Smooth muscle cell (in vitro differentiated cells): Measurements from ENCODE around the gene SLC25A29. TPM values are rescaled to one million over a fixed set of nuclear protein-coding genes. Genes with fewer than 3 reads are reported as not detected.

Experiments used
- DNase-seq: peaks from one replicate; lab custom pipeline; 2025; ENCODE audit not compliant: unreplicated experiment; lab: John Stamatoyannopoulos, UW
- H2AFZ ChIP-seq: fragments of 200-600 bp; sonication (generic); 2 replicates; pipeline ENCODE4 v1.6.0; 2016; ENCODE audit warnings: antibody characterized with exemption, low read depth, mild to moderate bottlenecking
- H3F3A ChIP-seq: fragments of 200-600 bp; sonication (generic); 2 replicates; pipeline ENCODE4 v1.6.0; 2017; ENCODE audit warnings: antibody characterized with exemption, low read depth
- H3K27ac ChIP-seq: fragments of 200-600 bp; sonication (generic); 2 replicates; pipeline ENCODE4 v1.5.1; 2016; ENCODE audit warnings: low read depth, mild to moderate bottlenecking
- H3K27me3 ChIP-seq: fragments of 200-600 bp; sonication (generic); 2 replicates; pipeline ENCODE4 v1.6.1; 2016; ENCODE audit warnings: low read depth, mild to moderate bottlenecking
- H3K36me3 ChIP-seq: fragments of 200-600 bp; sonication (generic); 2 replicates; pipeline ENCODE4 v1.5.1; 2016; ENCODE audit warnings: low read depth
- H3K4me1 ChIP-seq: fragments of 200-600 bp; sonication (generic); 2 replicates; pipeline ENCODE4 v1.5.1; 2016; ENCODE audit warnings: low read depth
- H3K4me2 ChIP-seq: fragments of 200-600 bp; sonication (generic); 2 replicates; pipeline ENCODE4 v1.6.0; 2016; ENCODE audit warnings: mild to moderate bottlenecking
- H3K4me3 ChIP-seq: fragments of 200-600 bp; sonication (generic); 2 replicates; pipeline ENCODE4 v1.5.1; 2016; ENCODE audit warnings: mild to moderate bottlenecking
- H3K79me2 ChIP-seq: fragments of 200-600 bp; sonication (generic); 2 replicates; pipeline ENCODE4 v1.6.0; 2016; ENCODE audit warnings: low read depth, mild to moderate bottlenecking
- H3K9ac ChIP-seq: fragments of 200-600 bp; sonication (generic); 2 replicates; pipeline ENCODE4 v1.6.0; 2016; ENCODE audit warnings: low read depth
- H3K9me3 ChIP-seq: fragments of 200-600 bp; sonication (generic); replicated peaks from 2 replicates; pipeline ENCODE4 v1.5.1; 2016; ENCODE audit warnings: low read depth
- H4K20me1 ChIP-seq: fragments of 200-600 bp; sonication (generic); 2 replicates; pipeline ENCODE4 v1.6.0; 2016; ENCODE audit warnings: low read depth
- CTCF ChIP-seq: fragments of 200-600 bp; sonication (generic); IDR thresholded peaks from 2 replicates; pipeline ENCODE4 v1.5.1; 2017; ENCODE audit warnings: borderline replicate concordance, mild to moderate bottlenecking, antibody characterized with exemption; ENCODE audit not compliant: insufficient read depth, poor library complexity, severe bottlenecking
- WGBS: methylation state at CpG from one replicate; pipeline ENCODE4 v1.1.7; 2016; ENCODE audit warnings: low lambda C conversion rate; 5-methylcytosine and 5-hydroxymethylcytosine counted together
- polyA plus RNA-seq: library from polyadenylated mRNA; unstranded; fragments of >200 nt; fragmentation: Nextera tagmentation; extraction: Ambion mirVana; gene quantifications from 2 replicates; pipeline ENCODE4 v1.2.1, GENCODE V29; 2016
- total RNA-seq: library from RNA; depleted of rRNA; stranded (reverse); fragments of >200 nt; gene quantifications from 2 replicates; pipeline ENCODE4 v1.2.3, GENCODE V29; 2014

Gene SLC25A29
- total and polyA plus RNA-seq, 2 experiments from 2014 or later: 27.5 to 31.8 TPM

- no peak for DNase-seq
- no peaks in the 10 kb centered on the region for H3K9me3 ChIP-seq
- H3K4me1 ChIP-seq: no peaks in the 10 kb centered on the region
- no peaks in the 10 kb centered on the region for H3K36me3 ChIP-seq
- H3K4me3 ChIP-seq: no peak overlapping the region
- H3F3A ChIP-seq: no peaks in the 10 kb centered on the region
- H3K27me3 ChIP-seq: no peaks in the 10 kb centered on the region
- H3K4me2 ChIP-seq: no peak overlapping the region
- peaks cover 10% of the 10 kb centered on the region for H4K20me1 ChIP-seq
- no peak for TF ChIP-seq CTCF
- H3K9ac ChIP-seq: no peak overlapping the region
- no peaks in the 10 kb centered on the region for H3K79me2 ChIP-seq
- H3K27ac ChIP-seq: no peak overlapping the region
- H2AFZ ChIP-seq: no peak overlapping the region
- WGBS: 97% methylated on average over 2 of the region's 2 CpGs
These were observed 11.3 kb downstream of the SLC25A29 start for GRCh38 chr14:100294963-100295330.

GRCh38 chr14:100294213-100294962 lies 11.9 kb downstream of the SLC25A29 start:
- TF ChIP-seq CTCF: no peak
- no peak overlapping the region for H3K4me2 ChIP-seq
- H3K27me3 ChIP-seq: no peaks in the 10 kb centered on the region
- no peak overlapping the region for H3K9ac ChIP-seq
- H2AFZ ChIP-seq: no peak overlapping the region
- no peak for DNase-seq
- H3K36me3 ChIP-seq: no peaks in the 10 kb centered on the region
- no peaks in the 10 kb centered on the region for H3K79me2 ChIP-seq
- 84% methylated on average over 12 of the region's 12 CpGs for WGBS
- H3K27ac ChIP-seq: no peak overlapping the region
- peaks cover 10% of the 10 kb centered on the region for H4K20me1 ChIP-seq
- H3K4me1 ChIP-seq: no peaks in the 10 kb centered on the region
- H3F3A ChIP-seq: no peaks in the 10 kb centered on the region
- H3K4me3 ChIP-seq: no peak overlapping the region
- H3K9me3 ChIP-seq: no peaks in the 10 kb centered on the region

- TF ChIP-seq CTCF: no peak
- Histone ChIP-seq H3K27ac (no peak overlapping the region), H4K20me1 (peaks cover 10% of the 10 kb centered on the region), H2AFZ (no peak overlapping the region), H3K27me3 (no peaks in the 10 kb centered on the region), H3K4me1 (no peaks in the 10 kb centered on the region), H3K4me2 (no peak overlapping the region), H3F3A (no peaks in the 10 kb centered on the region), H3K9ac (no peak overlapping the region), H3K79me2 (no peaks in the 10 kb centered on the region), H3K4me3 (no peak overlapping the region), H3K9me3 (no peaks in the 10 kb centered on the region), H3K36me3 (no peaks in the 10 kb centered on the region)
- no peak for DNase-seq
- 95% methylated on average over 14 of the region's 14 CpGs for WGBS
These were observed 12.6 kb downstream of the SLC25A29 start for GRCh38 chr14:100293497-100294212.
